MCF 10A (cell line): ENCODE measurements around the gene AMER2. TPM values are rescaled to one million over a fixed set of nuclear protein-coding genes. Genes with fewer than 3 reads are reported as not detected.

Source experiments
- BruUV-seq: library from RNA; stranded (reverse); fragments of 400-500 nt; replicated peaks from 2 replicates; lab custom pipeline; 2021; lab: Mats Ljungman, UMichigan
- CTCF ChIA-PET: fragments of 300-600 bp; sonication (Branson Sonifier 250); formaldehyde crosslinking; extraction: SDS; loops from one replicate; lab custom pipeline; 2021; ENCODE audit warnings: antibody characterized with exemption, inconsistent platforms; lab: Yijun Ruan, JAX
- POLR2A ChIA-PET: fragments of 300-600, 350-650 bp; sonication (Branson Sonifier 250); formaldehyde crosslinking; extraction: SDS; loops from one replicate; lab custom pipeline; 2020; ENCODE audit warnings: antibody characterized with exemption, inconsistent platforms; lab: Yijun Ruan, JAX
- DNase-seq: peaks from one replicate; pipeline ENCODE4 v3.0.0-alpha.2; 2018; ENCODE audit not compliant: unreplicated experiment
- H3K27ac Mint-ChIP-seq: one replicate; pipeline ENCODE4 v1.8.0; 2022; ENCODE audit warnings: mild to moderate bottlenecking, low read depth, mixed read lengths; ENCODE audit not compliant: unreplicated experiment
- H3K27me3 Mint-ChIP-seq: one replicate; pipeline ENCODE4 v1.8.0; 2022; ENCODE audit warnings: mixed read lengths; ENCODE audit not compliant: insufficient read depth, unreplicated experiment
- H3K36me3 Mint-ChIP-seq: one replicate; pipeline ENCODE4 v1.8.0; 2022; ENCODE audit warnings: mild to moderate bottlenecking, moderate library complexity, mixed read lengths; ENCODE audit not compliant: insufficient read depth, unreplicated experiment
- H3K4me1 Mint-ChIP-seq: one replicate; pipeline ENCODE4 v1.8.0; 2022; ENCODE audit warnings: mixed read lengths; ENCODE audit not compliant: insufficient read depth, unreplicated experiment
- H3K4me3 Mint-ChIP-seq: one replicate; pipeline ENCODE4 v1.8.0; 2022; ENCODE audit warnings: mild to moderate bottlenecking, moderate library complexity, mixed read lengths; ENCODE audit not compliant: unreplicated experiment
- H3K9me3 Mint-ChIP-seq: one replicate; pipeline ENCODE4 v1.8.0; 2022; ENCODE audit warnings: mixed read lengths; ENCODE audit not compliant: unreplicated experiment
- intact Hi-C: fragments of 100-400 bp; cut with micrococcal nuclease; formaldehyde crosslinking; loops from 2 replicates; pipeline ENCODE4 v1.14.1; 2022
- total RNA-seq: library from RNA; stranded (reverse); gene quantifications from 2 replicates; pipeline ENCODE4 v1.2.3, GENCODE V29; 2022
- TF ChIP-seq, protein P1 (sequence below): fragments of 200-600 bp; IDR thresholded peaks from one replicate; pipeline ENCODE4 v1.8.0; 2022; ENCODE audit warnings: antibody characterized with exemption, mild to moderate bottlenecking; ENCODE audit not compliant: unreplicated experiment

AMER2 gene
- total RNA-seq, 1 experiment from 2014 or later: not detected

DNA sequence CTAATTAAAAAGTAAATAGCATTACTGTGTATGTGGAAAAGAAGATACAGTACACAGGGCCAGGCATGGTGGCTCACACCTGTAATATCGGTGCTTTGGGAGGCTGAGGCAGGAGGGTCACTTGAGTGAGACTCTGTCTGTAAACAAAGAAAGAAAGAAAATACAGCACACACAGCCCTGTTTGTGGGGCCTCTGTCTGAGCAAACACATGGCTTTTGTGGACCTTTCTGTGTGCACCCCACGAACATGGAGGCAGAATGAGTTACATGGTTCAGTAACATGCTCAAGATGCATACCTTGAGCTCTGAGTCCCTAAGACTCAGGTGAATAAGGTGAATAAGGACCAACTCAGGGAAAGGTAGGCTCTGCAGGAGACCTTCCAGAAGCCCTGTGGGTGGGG is 20.0 kb upstream of the AMER2 start:
- CTCF ChIA-PET: no interaction called here
- no peak for DNase-seq
- Mint-ChIP-seq H3K4me1 (no peaks in the 10 kb centered on the region), H3K27me3 (peaks cover 59% of the 10 kb centered on the region), H3K4me3 (no peak overlapping the region), H3K27ac (no peak overlapping the region), H3K9me3 (no peaks in the 10 kb centered on the region), H3K36me3 (peaks cover 7% of the 10 kb centered on the region)
- no TSS peak for BruUV-seq
- TF ChIP-seq, protein P1, sequence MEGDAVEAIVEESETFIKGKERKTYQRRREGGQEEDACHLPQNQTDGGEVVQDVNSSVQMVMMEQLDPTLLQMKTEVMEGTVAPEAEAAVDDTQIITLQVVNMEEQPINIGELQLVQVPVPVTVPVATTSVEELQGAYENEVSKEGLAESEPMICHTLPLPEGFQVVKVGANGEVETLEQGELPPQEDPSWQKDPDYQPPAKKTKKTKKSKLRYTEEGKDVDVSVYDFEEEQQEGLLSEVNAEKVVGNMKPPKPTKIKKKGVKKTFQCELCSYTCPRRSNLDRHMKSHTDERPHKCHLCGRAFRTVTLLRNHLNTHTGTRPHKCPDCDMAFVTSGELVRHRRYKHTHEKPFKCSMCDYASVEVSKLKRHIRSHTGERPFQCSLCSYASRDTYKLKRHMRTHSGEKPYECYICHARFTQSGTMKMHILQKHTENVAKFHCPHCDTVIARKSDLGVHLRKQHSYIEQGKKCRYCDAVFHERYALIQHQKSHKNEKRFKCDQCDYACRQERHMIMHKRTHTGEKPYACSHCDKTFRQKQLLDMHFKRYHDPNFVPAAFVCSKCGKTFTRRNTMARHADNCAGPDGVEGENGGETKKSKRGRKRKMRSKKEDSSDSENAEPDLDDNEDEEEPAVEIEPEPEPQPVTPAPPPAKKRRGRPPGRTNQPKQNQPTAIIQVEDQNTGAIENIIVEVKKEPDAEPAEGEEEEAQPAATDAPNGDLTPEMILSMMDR: no peak
- POLR2A ChIA-PET: no interaction called here
- intact Hi-C loops: no loop called here

DNA sequence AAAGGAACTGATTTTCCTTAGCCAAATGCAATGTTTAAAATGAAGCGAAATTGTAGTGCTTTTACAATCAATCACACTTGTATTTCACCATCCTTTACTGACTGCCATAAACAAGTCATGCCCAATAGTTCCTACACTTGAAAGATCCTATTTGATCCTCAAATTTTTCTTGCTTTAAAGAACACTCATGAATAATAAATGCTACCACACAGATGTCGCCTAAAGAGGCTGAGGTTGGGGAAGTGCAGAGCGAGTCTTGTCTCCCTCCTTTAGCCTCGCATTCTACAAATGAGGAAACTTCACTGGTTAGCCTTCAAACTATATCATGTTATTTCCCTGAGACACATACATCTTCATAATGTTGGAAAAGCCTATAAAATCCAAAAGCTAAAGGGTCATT is 18.7 kb upstream of the AMER2 start:
- no peak overlapping the region for H3K4me3 Mint-ChIP-seq
- CTCF ChIA-PET: no interaction called here
- no peaks in the 10 kb centered on the region for H3K4me1 Mint-ChIP-seq
- no peak overlapping the region for H3K27ac Mint-ChIP-seq
- peaks cover 67% of the 10 kb centered on the region for H3K27me3 Mint-ChIP-seq
- no peak for DNase-seq
- peaks cover 7% of the 10 kb centered on the region for H3K36me3 Mint-ChIP-seq
- no TSS peak for BruUV-seq
- TF ChIP-seq, protein P1: no peak
- no peaks in the 10 kb centered on the region for H3K9me3 Mint-ChIP-seq
- intact Hi-C loops: no loop called here
- POLR2A ChIA-PET: interaction anchor here (0.6 kb wide), 1 partner anchor 423 kb away, joined by 3 read pairs; no protein-coding TSS in a partner anchor

DNA sequence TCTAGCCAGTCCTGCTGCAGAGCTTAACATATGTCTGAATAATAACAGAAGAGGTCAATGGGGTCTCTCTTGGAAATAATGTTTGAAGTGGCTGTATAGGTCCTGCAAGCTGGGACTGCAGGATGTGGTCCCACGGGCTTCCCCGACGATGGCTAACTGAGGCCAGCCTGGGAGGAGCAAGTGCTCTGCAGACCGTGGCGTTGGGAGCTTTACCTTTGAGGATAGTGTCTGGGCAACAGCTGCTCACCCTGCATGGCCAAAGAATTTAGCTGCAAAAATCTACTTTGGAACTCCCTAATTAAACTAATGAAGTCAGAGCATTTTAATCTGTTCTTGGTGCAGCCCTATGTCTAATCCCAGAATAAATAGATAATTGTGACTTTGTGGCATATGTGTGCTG is 18.2 kb upstream of the AMER2 start:
- Mint-ChIP-seq H3K9me3 (no peaks in the 10 kb centered on the region), H3K36me3 (peaks cover 7% of the 10 kb centered on the region), H3K27ac (no peak overlapping the region), H3K27me3 (peaks cover 72% of the 10 kb centered on the region), H3K4me3 (no peak overlapping the region), H3K4me1 (no peaks in the 10 kb centered on the region)
- POLR2A ChIA-PET: no interaction called here
- BruUV-seq: no TSS peak
- TF ChIP-seq, protein P1: no peak
- intact Hi-C loops: no loop called here
- CTCF ChIA-PET: no interaction called here
- no peak for DNase-seq

DNA sequence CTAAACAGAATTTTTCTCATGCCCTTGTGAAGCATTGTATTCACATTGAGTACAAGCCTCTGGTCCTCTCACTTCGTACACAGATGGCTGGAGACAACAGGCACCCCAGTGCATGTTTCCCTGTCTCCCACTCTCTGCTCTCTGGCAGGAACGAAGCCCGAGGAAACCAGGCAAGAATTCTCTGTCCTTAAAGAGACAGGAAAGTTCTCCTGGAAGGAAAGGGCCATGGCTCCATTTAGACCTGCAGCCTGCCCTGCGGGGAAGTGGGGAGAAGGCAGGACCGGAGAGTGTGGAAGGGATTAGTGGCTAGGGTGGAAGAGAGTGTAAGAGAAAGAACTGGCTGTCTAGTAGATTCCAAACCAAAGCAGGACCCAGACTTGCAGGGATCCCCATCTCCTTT is 15.5 kb upstream of the AMER2 start:
- H3K36me3 Mint-ChIP-seq: peaks cover 7% of the 10 kb centered on the region
- BruUV-seq: no TSS peak
- H3K27me3 Mint-ChIP-seq: peaks cover 70% of the 10 kb centered on the region

More for the DNA sequence above, 15.5 kb upstream of the AMER2 start:
- TF ChIP-seq, protein P1: no peak
- ChIA-PET CTCF (no interaction called here), POLR2A (interaction anchor here (0.6 kb wide), 1 partner anchor 74 kb away, joined by 3 read pairs; no protein-coding TSS in a partner anchor)
- intact Hi-C loops: no loop called here
- Mint-ChIP-seq H3K27ac (no peak overlapping the region), H3K4me3 (no peak overlapping the region), H3K9me3 (no peaks in the 10 kb centered on the region), H3K4me1 (no peaks in the 10 kb centered on the region)
- no peak for DNase-seq
